GM19468 (cell line): ENCODE measurements around the gene PDE4B.

Experiments
- ATAC-seq: cut with Tn5 transposase; IDR thresholded peaks from one replicate; pipeline ENCODE4 v1.9.1; 2021; ENCODE audit warnings: mild to moderate bottlenecking, moderate library complexity, moderate number of reproducible peaks; ENCODE audit not compliant: unreplicated experiment; ENCODE audit errors: extremely low read depth

PDE4B gene

GRCh38 chr1:65792669-65793358 is at the start of gene PDE4B:
Gene PDE4B (plus strand): TSS chr1:65792895.
- ATAC-seq, result no peak

GRCh38 chr1:65744731-65745130 is 48.0 kb upstream of the PDE4B start:
- no peak for ATAC-seq

GRCh38 chr1:65751961-65752360 is 40.7 kb upstream of the PDE4B start:
- no peak for ATAC-seq

- no peak for ATAC-seq
These were observed 36.1 kb upstream of the PDE4B start for GRCh38 chr1:65756616-65757015.

GRCh38 chr1:65757531-65757930 is 35.2 kb upstream of the PDE4B start:
- ATAC-seq, result no peak

- no peak for ATAC-seq
These were observed 34.6 kb upstream of the PDE4B start for GRCh38 chr1:65758128-65758527.

GRCh38 chr1:65759516-65759915 is 33.2 kb upstream of the PDE4B start:
- no peak for ATAC-seq

GRCh38 chr1:65762081-65762862 is 30.4 kb upstream of the PDE4B start:
- no peak for ATAC-seq

GRCh38 chr1:65764052-65764451 is 28.6 kb upstream of the PDE4B start:
- no peak for ATAC-seq

GRCh38 chr1:65765631-65766030 is 27.1 kb upstream of the PDE4B start:
- ATAC-seq, result no peak

GRCh38 chr1:65769636-65770035 is 23.1 kb upstream of the PDE4B start:
- no peak for ATAC-seq

GRCh38 chr1:65772607-65773006 is 20.1 kb upstream of the PDE4B start:
- ATAC-seq, result no peak

- no peak for ATAC-seq
These were observed 19.1 kb upstream of the PDE4B start for GRCh38 chr1:65773391-65774123.

- ATAC-seq, result no peak
These were observed 3.9 kb upstream of the PDE4B start for GRCh38 chr1:65788762-65789161.

- ATAC-seq, result no peak
These were observed 1.3 kb upstream of the PDE4B start for GRCh38 chr1:65791396-65791795.

- ATAC-seq, result no peak
These were observed 660 bp upstream of the PDE4B start for GRCh38 chr1:65791801-65792668.

- no peak for ATAC-seq
These were observed 651 bp downstream of the PDE4B start for GRCh38 chr1:65793359-65793732.

- no peak for ATAC-seq
These were observed 2.6 kb downstream of the PDE4B start for GRCh38 chr1:65795311-65795710.

- ATAC-seq, result no peak
These were observed 6.9 kb downstream of the PDE4B start for GRCh38 chr1:65799601-65800000.

- no peak for ATAC-seq
These were observed 11.9 kb downstream of the PDE4B start for GRCh38 chr1:65804584-65804983.
